HL-60 (cell line): ENCODE measurements around the gene NRCAM.

ENCODE experiments used
- DNase-seq, 2 experiments: peaks; one replicate each; pipeline ENCODE4 v3.0.0-alpha.2; 2010 to 2020; ENCODE audit warnings: low read depth in 1 of 2, low spot score in 1 of 2
- H3K27ac ChIP-seq: fragments of 250-450 bp; sonication (Bioruptor Pico); replicated peaks from 2 replicates; pipeline ENCODE4 v1.5.1; 2020; ENCODE audit warnings: mild to moderate bottlenecking, moderate library complexity
- H3K27me3 ChIP-seq: fragments of 250-450 bp; sonication (Bioruptor Pico); 2 replicates; pipeline ENCODE4 v1.5.1; 2021; ENCODE audit warnings: mild to moderate bottlenecking, moderate library complexity; ENCODE audit not compliant: insufficient read depth, poor library complexity, severe bottlenecking
- H3K4me3 ChIP-seq: replicated peaks from 2 replicates; pipeline ENCODE4 v1.5.1; 2011; ENCODE audit warnings: mild to moderate bottlenecking, control low read depth, low read length; ENCODE audit not compliant: insufficient read depth
- GABPA ChIP-seq: IDR thresholded peaks from 2 replicates; pipeline ENCODE4 v1.6.1; 2012; ENCODE audit warnings: low read depth
- POLR2AphosphoS5 ChIP-seq: IDR thresholded peaks from 2 replicates; pipeline ENCODE4 v1.6.1; 2012; ENCODE audit warnings: low read depth
- SPI1 ChIP-seq: IDR thresholded peaks from 2 replicates; pipeline ENCODE4 v1.6.1; 2012; ENCODE audit warnings: low read depth, mild to moderate bottlenecking, borderline replicate concordance
- TF ChIP-seq, protein P1 (sequence below): IDR thresholded peaks from one replicate; pipeline ENCODE4 v1.5.1; 2011; ENCODE audit warnings: low read length, control low read depth, inconsistent platforms; ENCODE audit not compliant: insufficient read depth
- TF ChIP-seq, protein P2 (sequence below): IDR thresholded peaks from 2 replicates; pipeline ENCODE4 v1.6.1; 2012; ENCODE audit warnings: low read depth; ENCODE audit not compliant: insufficient replicate concordance

Gene NRCAM

DNA sequence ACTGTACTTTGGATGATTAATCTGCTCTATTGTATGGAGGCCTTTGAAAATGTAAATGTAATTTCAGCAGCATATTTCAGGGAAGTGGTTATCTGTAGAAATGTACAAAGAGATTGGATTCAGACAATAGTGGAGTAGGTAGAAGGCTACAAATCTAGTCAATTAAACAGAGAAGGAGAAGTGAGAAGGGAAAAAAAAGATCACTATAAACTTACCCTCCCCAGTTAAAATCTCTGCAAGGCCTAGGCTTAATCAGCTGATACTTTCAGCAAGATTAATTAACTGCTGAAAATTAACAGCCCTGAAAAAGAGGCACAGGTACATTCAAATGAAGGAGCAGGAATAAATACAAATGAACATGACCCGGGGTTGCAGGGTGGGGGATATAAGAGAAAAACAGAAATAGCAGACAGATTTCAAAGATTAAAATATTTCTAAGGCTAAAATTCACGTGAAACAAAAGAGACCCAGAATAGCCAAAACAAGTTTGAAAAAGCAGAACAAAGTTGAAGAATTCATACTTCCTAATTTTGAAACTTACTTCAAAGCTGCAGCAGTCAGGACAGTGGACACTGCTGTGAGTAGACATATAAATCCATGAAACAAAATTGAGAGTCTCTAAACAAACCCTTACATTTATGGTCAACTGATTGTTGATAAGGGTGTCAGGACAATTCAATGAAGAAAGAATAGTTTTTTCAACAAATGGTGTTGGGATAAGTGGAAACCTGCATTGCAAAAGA is 96.0 kb downstream of the NRCAM start:
- DNase-seq = no peak
- H3K27ac ChIP-seq = no peak overlapping the region
- TF ChIP-seq SPI1 (no peak), POLR2AphosphoS5 (no peak), GABPA (no peak)
- TF ChIP-seq, protein P1, sequence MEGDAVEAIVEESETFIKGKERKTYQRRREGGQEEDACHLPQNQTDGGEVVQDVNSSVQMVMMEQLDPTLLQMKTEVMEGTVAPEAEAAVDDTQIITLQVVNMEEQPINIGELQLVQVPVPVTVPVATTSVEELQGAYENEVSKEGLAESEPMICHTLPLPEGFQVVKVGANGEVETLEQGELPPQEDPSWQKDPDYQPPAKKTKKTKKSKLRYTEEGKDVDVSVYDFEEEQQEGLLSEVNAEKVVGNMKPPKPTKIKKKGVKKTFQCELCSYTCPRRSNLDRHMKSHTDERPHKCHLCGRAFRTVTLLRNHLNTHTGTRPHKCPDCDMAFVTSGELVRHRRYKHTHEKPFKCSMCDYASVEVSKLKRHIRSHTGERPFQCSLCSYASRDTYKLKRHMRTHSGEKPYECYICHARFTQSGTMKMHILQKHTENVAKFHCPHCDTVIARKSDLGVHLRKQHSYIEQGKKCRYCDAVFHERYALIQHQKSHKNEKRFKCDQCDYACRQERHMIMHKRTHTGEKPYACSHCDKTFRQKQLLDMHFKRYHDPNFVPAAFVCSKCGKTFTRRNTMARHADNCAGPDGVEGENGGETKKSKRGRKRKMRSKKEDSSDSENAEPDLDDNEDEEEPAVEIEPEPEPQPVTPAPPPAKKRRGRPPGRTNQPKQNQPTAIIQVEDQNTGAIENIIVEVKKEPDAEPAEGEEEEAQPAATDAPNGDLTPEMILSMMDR = no peak
- TF ChIP-seq, protein P2, sequence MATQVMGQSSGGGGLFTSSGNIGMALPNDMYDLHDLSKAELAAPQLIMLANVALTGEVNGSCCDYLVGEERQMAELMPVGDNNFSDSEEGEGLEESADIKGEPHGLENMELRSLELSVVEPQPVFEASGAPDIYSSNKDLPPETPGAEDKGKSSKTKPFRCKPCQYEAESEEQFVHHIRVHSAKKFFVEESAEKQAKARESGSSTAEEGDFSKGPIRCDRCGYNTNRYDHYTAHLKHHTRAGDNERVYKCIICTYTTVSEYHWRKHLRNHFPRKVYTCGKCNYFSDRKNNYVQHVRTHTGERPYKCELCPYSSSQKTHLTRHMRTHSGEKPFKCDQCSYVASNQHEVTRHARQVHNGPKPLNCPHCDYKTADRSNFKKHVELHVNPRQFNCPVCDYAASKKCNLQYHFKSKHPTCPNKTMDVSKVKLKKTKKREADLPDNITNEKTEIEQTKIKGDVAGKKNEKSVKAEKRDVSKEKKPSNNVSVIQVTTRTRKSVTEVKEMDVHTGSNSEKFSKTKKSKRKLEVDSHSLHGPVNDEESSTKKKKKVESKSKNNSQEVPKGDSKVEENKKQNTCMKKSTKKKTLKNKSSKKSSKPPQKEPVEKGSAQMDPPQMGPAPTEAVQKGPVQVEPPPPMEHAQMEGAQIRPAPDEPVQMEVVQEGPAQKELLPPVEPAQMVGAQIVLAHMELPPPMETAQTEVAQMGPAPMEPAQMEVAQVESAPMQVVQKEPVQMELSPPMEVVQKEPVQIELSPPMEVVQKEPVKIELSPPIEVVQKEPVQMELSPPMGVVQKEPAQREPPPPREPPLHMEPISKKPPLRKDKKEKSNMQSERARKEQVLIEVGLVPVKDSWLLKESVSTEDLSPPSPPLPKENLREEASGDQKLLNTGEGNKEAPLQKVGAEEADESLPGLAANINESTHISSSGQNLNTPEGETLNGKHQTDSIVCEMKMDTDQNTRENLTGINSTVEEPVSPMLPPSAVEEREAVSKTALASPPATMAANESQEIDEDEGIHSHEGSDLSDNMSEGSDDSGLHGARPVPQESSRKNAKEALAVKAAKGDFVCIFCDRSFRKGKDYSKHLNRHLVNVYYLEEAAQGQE = no peak
- H3K27me3 ChIP-seq = no peaks in the 10 kb centered on the region
- H3K4me3 ChIP-seq = no peak overlapping the region

DNA sequence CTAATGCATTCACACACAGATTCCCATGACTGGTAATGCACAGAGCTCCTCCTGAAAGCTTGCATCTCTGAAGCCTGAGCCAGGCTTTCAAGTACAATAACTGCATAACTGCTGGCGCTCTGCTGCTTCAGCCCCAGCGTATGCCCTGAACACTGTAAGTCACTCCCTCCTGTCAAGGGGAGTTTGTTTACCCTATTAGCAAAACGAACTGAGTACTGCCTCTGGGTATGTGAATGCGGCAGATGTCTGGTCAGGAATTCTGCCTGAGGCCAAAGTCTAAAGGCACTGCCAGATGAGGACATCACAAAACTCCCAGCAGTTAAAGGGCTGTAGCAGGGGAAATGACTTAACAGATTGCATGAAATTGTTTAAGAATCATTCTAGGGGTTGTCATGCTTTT is 97.7 kb downstream of the NRCAM start:
- TF ChIP-seq, protein P2 = no peak
- no peak for TF ChIP-seq GABPA
- no peak for TF ChIP-seq POLR2AphosphoS5
- TF ChIP-seq, protein P1 = no peak
- TF ChIP-seq SPI1 = no peak
- H3K27ac ChIP-seq = no peak overlapping the region
- no peak overlapping the region for H3K4me3 ChIP-seq
- H3K27me3 ChIP-seq = no peaks in the 10 kb centered on the region
- no peak for DNase-seq

DNA sequence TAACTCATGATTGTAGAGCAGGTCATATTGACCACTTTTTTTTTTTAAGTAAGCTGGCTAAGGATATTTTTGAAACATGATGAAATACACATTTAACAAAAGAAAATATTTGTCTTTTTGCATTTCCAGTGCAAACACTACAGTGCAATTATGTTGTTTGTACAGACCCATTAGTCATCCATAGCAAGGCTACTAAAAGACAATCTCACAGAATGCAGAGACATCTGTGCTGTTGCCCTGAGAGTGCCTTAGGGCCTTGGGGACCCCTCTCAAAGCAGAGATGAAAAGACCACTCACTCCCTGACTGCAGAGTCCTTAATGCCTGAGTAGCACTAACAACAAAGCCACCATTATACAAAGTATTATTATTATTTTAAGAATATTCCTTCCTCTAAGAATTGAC is 104.5 kb downstream of the NRCAM start:
- Histone ChIP-seq H3K27ac (no peak overlapping the region), H3K4me3 (no peak overlapping the region), H3K27me3 (no peaks in the 10 kb centered on the region)
- DNase-seq = no peak
- TF ChIP-seq, protein P1 = no peak
- TF ChIP-seq, protein P2 = no peak
- TF ChIP-seq SPI1 (no peak), POLR2AphosphoS5 (no peak), GABPA (no peak)
